Ishikawa (cell line): ENCODE results near the gene PATJ.

Experiments used
- CEBPB ChIP-seq: IDR thresholded peaks from 2 replicates; pipeline ENCODE4 v1.6.1; 2012
- CREB1 ChIP-seq: IDR thresholded peaks from 2 replicates; pipeline ENCODE4 v1.6.1; 2012; ENCODE audit warnings: low read depth
- EGR1 ChIP-seq: IDR thresholded peaks from 2 replicates; pipeline ENCODE4 v1.6.1; 2012
- EP300 ChIP-seq: IDR thresholded peaks from 2 replicates; pipeline ENCODE4 v1.6.1; 2012; ENCODE audit warnings: borderline replicate concordance
- FOXM1 ChIP-seq: IDR thresholded peaks from 2 replicates; pipeline ENCODE4 v1.6.1; 2012; ENCODE audit warnings: low read depth, borderline replicate concordance
- NFIC ChIP-seq: IDR thresholded peaks from 2 replicates; pipeline ENCODE4 v1.6.1; 2012
- RAD21 ChIP-seq: IDR thresholded peaks from 2 replicates; pipeline ENCODE4 v1.6.1; 2012; ENCODE audit warnings: low read depth
- REST ChIP-seq: IDR thresholded peaks from 2 replicates; pipeline ENCODE4 v1.6.1; 2012; ENCODE audit warnings: low read depth, mild to moderate bottlenecking
- TAF1 ChIP-seq: IDR thresholded peaks from 2 replicates; pipeline ENCODE4 v1.6.1; 2012; ENCODE audit warnings: low read depth, mild to moderate bottlenecking
- TCF12 ChIP-seq: IDR thresholded peaks from 2 replicates; pipeline ENCODE4 v1.6.1; 2012; ENCODE audit warnings: low read depth
- TEAD4 ChIP-seq: IDR thresholded peaks from 2 replicates; pipeline ENCODE4 v1.6.1; 2012
- USF1 ChIP-seq: IDR thresholded peaks from 2 replicates; pipeline ENCODE4 v1.6.1; 2012
- YY1 ChIP-seq: IDR thresholded peaks from 2 replicates; pipeline ENCODE4 v1.6.1; 2012; ENCODE audit warnings: low read depth
- ZBTB7A ChIP-seq: IDR thresholded peaks from 2 replicates; pipeline ENCODE4 v1.6.1; 2012; ENCODE audit warnings: low read depth
- TF ChIP-seq, protein P1 (sequence below): IDR thresholded peaks from 2 replicates; pipeline ENCODE4 v1.6.1; 2012

The PATJ gene

GRCh38 chr1:62046927-62047326, 304.6 kb downstream of the PATJ start:
- TF ChIP-seq CREB1: no peak
- TF ChIP-seq USF1: no peak
- TF ChIP-seq EGR1: no peak
- no peak for TF ChIP-seq REST
- TF ChIP-seq EP300: no peak
- TF ChIP-seq TCF12: no peak
- TF ChIP-seq TEAD4: no peak
- no peak for TF ChIP-seq FOXM1
- TF ChIP-seq NFIC: no peak
- TF ChIP-seq, protein P1, sequence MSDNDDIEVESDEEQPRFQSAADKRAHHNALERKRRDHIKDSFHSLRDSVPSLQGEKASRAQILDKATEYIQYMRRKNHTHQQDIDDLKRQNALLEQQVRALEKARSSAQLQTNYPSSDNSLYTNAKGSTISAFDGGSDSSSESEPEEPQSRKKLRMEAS: no peak
- no peak for TF ChIP-seq ZBTB7A
- TF ChIP-seq RAD21: no peak
- TF ChIP-seq CEBPB: no peak

GRCh38 chr1:62050165-62050564, 307.9 kb downstream of the PATJ start:
- TF ChIP-seq NFIC: no peak
- TF ChIP-seq ZBTB7A: no peak

GRCh38 chr1:62052946-62053345, 310.7 kb downstream of the PATJ start:
- no peak for TF ChIP-seq RAD21

GRCh38 chr1:62054188-62054587, 311.9 kb downstream of the PATJ start:
- TF ChIP-seq CEBPB: no peak
- TF ChIP-seq USF1: no peak
- no peak for TF ChIP-seq RAD21
- TF ChIP-seq CREB1: no peak

GRCh38 chr1:62057230-62057629, 314.9 kb downstream of the PATJ start:
- TF ChIP-seq YY1: no peak
- no peak for TF ChIP-seq NFIC
- TF ChIP-seq CREB1: no peak
- TF ChIP-seq CEBPB: no peak

GRCh38 chr1:62057641-62058290, 315.5 kb downstream of the PATJ start:
- no peak for TF ChIP-seq TAF1
- TF ChIP-seq TEAD4: no peak
- TF ChIP-seq YY1: no peak
- TF ChIP-seq USF1: no peak
- no peak for TF ChIP-seq EGR1
- no peak for TF ChIP-seq CREB1
- no peak for TF ChIP-seq EP300
- no peak for TF ChIP-seq REST
- no peak for TF ChIP-seq FOXM1
- TF ChIP-seq CEBPB: no peak
- no peak for TF ChIP-seq RAD21
- TF ChIP-seq, protein P1: no peak
- no peak for TF ChIP-seq TCF12
- no peak for TF ChIP-seq ZBTB7A
- TF ChIP-seq NFIC: no peak
